HTR-8/SVneo (cell line): ENCODE results near the gene CGB3.
"Not testable (repeated sequence)": the region's sequence is repeated elsewhere in the genome, so short reads cannot be mapped to it uniquely, and the experiment has no call there.

Experiments
- DNase-seq: peaks from one replicate; pipeline ENCODE4 v3.0.0; 2011; ENCODE audit warnings: low spot score, mixed read lengths; ENCODE audit not compliant: insufficient read length
- FAIRE-seq: peaks from 2 replicates; lab custom pipeline; 2011; peaks lifted over from hg19 to GRCh38; lab: Jason Lieb, UNC

CGB3 gene

DNA sequence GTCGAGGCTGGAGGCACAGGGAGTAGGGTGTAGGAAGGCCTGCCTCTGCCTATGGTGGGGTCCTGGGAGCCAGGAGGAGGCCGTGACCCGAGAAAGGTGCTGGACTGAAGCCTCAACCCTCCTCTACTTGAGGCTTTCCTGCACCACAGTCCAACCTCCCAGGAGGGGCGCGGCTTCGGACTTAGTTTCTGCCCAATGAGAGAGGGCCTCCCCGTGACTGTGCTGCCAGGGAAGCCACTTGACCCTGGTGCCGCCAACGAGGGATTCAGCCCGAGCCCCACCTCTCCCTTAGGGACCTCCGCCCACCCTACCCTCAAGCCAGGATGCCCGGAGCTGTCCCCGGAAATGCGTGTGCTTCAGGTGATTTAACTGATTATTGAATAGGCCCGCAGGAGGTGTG, at the start of gene CGB3:
CGB3 (minus strand) TSS at position 101 of the 400 bp plus-strand sequence. CDS start 362 bp downstream, outside the sequence.
- not testable (repeated sequence) for FAIRE-seq

DNA sequence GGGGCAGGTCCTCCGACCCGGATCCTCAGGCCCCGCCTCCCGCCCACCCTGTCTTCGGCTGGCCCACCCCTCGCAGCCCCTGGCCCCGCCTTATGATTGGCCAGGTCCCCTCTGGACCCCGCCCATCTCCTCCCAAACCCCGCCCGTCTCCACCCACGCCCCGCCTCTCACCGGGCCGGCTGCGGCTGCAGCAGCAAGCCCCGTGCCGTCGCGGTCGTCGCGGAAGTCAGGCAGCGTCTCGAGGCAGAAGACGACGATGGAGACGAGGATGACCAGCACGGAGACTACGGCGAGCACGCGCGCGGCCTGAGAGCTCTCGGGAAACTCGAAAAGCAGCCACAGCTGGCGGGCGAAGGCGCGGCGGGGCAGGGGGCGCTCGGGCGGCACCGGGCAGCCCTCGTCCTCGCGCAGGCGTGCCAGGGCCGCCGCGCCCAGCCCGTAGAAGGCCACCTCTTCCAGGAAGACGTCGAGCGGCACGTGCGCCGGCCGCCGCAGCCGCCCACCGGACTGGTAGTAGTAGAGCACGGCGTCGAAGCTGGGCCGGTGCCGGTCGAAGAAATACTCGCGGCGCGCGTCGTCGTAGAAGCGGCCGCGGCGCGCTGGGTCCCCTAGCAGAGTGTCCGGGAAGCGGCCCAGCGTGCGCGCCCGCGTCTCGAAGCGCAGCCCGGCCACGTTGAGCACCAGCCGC, 47.9 kb upstream of the CGB3 start:
- DNase-seq, result no peak

More for the DNA sequence above, at the start of gene CGB3:
- DNase-seq, result not testable (repeated sequence)

DNA sequence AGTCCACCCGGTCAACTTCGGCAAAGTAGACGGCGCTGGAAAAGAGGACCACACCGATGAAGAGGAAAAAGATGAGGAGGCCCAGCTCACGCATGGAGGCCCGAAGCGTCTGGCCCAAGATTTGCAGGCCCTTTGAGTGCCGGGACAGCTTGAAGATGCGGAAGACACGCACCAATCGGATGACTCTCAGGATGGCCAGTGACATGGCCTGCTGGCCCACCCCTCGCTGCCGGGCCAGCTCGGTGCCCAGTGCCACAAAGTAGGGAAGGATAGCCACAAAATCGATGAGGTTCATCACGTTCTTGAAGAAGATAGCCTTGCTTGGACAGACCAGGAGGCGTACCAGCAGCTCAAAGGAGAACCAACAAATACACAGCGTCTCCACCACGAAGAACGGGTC, 46.3 kb upstream of the CGB3 start:
- FAIRE-seq (no peak), DNase-seq (no peak)

More for the DNA sequence above, 47.9 kb upstream of the CGB3 start:
- FAIRE-seq, result no peak

GRCh38 chr19:49069026-49069425, 44.9 kb upstream of the CGB3 start:
- DNase-seq, result no peak
- peak; percentile 58 for FAIRE-seq

GRCh38 chr19:49067554-49067953, 43.4 kb upstream of the CGB3 start:
- no peak for DNase-seq
- no peak for FAIRE-seq

GRCh38 chr19:49065905-49066512, 41.9 kb upstream of the CGB3 start:
- no peak for DNase-seq

DNA sequence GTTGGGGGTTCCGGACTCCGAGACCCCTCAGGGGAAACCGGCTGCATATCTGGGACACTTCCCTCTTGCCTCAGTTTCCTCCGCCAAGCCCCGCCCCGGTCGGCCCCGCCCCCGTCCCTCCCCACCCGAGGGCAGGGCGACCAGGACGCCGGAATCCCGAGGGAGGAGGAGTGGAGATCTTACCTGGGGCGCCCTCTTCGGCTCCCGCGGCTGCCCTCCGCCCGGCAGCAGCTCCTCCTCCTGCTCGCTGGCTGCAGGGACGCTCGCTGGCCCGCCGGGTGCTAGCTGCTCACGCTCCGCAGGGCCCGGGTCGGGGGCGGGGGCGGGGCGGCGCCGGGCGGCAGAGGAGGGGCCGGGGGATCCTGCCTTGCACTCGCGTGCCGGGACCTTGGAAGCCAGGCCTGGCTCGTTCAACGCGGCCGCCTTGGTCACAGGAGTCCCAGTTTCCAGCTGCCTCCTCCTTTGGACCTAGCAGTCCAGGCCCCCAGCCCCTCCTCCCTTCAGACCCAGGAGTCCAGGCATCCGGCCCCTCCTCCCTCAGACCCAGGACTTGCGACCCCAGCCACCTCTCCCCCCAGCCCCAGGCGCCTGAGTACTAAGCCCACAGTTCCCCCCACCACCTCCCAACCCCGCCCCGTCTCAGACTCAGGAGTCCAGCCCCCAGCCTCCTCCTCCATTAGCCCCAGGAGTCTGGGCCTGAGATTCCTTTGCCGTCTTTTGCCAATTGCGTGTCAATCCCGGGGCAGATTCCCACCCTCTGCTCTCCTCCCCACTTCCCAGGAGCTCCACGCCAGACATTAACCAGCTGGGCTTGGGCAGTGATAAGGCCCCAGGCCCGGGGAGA, 40.9 kb upstream of the CGB3 start, which contains the start of gene NTF4:
NTF4 (minus strand) TSS at position 51 of the 844 bp plus-strand sequence. CDS start 2,821 bp downstream, outside the sequence.
- FAIRE-seq (peak; percentile 38), DNase-seq (peak; percentile 70)

More at GRCh38 chr19:49065905-49066512, 41.9 kb upstream of the CGB3 start:
- no peak for FAIRE-seq

- FAIRE-seq, result no peak
- no peak for DNase-seq
These were observed 40.0 kb upstream of the CGB3 start for GRCh38 chr19:49064029-49064629.

DNA sequence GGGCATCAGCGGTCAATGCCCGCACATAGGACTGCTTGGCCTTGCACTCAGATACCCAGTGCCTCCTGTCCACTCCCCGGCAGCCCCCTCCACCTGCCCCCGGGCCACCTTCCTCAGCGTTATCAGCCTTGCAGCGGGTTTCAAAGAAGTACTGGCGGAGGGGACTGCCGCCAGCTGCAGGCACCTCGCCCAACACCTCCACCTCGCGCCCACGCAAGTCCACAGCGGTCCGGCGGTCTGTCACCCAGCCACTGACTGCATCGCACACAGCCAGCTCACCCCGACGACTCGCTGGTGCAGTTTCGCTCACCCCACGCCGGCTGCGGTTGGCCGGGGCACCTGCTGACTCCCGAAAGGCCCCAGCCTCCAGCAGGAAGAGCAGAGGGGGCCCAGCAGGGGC, 37.3 kb upstream of the CGB3 start:
- no peak for FAIRE-seq
- DNase-seq, result no peak

- no peak for FAIRE-seq
- DNase-seq, result no peak
These were observed 36.9 kb upstream of the CGB3 start for GRCh38 chr19:49061000-49061399.

GRCh38 chr19:49059053-49059452, 34.9 kb upstream of the CGB3 start:
- no peak for FAIRE-seq
- DNase-seq, result no peak

DNA sequence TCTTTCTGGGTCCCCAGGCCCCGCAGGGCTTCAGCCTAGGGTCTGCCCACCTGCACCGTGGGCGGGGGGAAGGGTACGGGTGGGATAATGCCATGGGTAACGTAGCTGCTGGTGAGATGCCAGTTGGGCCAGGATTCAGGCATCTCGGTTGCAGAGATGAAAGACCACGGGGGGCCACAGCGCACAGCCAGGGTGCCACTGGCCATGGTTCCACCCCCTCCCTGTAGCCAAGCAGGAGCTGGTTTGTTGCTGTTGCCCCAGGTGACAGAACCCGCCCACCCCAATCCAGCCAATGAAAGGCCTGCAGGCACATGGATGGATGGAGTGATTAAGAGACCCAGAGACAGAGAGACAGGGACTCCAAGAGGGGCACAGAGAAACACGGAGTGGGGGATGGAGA, 34.4 kb upstream of the CGB3 start:
- FAIRE-seq (no peak), DNase-seq (no peak)

DNA sequence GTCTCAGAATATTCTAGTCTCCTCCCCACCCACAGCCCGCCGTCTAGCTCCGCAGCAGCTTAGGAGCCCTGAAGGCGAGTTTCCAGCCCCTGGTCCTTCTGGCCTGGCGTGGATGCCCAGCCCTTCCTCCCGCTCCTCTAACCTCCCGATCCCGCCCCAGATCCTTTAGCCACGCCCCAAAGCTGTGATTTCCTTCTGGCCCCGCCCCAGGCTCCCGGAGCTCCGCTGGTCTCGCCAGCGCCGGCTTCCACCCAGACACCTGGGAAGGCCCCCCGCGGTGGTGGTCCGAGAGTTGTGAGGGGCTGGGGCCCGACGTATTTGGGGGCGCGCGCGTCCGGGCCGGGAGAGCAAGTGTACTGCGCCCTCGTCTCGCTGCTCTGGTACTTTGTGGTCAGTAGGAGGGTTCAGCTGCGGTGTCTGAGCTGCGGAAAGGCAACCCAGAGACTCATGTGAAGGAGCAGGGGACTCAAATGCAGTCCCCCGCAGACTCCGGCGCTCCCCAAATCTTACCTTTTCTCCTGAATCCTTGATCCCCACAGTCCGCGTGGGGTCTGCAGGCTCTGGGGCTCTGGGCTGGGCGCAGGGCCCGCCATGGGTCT, 33.6 kb upstream of the CGB3 start, which contains the start of gene CGB7:
CGB7 (minus strand) TSS at position 114 of the 599 bp plus-strand sequence. CDS start 2,374 bp downstream, outside the sequence.
- FAIRE-seq (peak; percentile 58), DNase-seq (no peak)

GRCh38 chr19:49056902-49057596, 32.9 kb upstream of the CGB3 start:
- DNase-seq, FAIRE-seq: not testable (repeated sequence)

- FAIRE-seq, result peak; percentile 55
- peak; percentile 85 for DNase-seq
These were observed 32.2 kb upstream of the CGB3 start for GRCh38 chr19:49056101-49056901.

DNA sequence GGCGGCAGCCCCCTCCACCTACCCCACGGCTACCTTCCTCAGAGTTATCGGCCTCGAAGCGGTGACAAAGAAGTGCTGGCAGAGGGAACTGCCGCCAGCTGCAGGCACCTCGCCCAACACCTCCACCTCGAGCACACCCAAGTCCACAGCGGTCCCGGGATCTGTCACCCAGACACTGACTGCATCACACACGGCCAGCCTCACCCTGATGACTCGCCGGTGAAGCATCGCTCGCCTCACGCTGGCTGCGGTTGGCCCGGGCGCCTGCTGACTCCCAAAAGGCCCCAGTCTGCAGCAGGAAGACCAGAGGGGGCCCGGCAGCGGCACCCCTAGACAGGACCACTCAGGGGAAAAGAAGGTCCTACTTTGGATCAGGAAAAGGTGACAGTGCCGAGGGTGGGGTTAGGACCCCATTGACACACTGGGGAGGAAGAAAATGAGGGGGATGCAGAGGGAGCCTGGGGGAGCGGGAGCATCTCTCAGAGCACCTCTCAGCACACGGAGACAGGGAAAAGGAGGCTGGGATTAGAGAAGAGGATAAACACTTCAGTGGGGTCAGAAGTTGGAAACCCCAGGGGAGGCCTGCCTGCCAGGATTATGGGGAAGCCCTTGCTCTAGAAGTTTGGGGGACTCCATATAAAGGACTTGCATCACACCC, 26.4 kb upstream of the CGB3 start:
- DNase-seq, result not testable (repeated sequence)
- peak; percentile 48 for FAIRE-seq

DNA sequence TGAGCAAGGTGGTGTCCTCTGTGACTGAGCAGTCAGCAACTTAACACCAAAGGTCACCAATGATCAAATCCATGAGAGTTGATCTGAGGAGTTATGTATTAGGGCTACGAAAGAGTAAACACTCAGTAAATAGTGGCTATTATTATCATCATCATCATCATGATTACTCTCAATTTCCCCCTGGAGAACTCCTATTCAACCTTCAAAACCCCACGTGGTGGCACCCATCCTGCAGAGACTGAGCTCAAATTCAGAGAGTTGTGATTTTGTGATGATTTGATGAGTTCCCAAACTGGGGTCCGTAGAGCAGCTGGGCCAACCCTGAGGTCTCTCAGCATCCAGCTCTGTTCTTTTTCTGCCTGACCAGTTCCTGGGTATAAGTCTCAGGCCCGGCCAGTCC, 25.7 kb upstream of the CGB3 start:
- not testable (repeated sequence) for FAIRE-seq, DNase-seq

GRCh38 chr19:49049011-49049410, 24.9 kb upstream of the CGB3 start, which contains the start of gene CGB8:
Gene CGB8 (minus strand): TSS chr19:49049111. CDS start chr19:49048739, 372 bp downstream.
- not testable (repeated sequence) for DNase-seq, FAIRE-seq
